ENCODE measurements around the gene SOBP.

The SOBP gene

DNA sequence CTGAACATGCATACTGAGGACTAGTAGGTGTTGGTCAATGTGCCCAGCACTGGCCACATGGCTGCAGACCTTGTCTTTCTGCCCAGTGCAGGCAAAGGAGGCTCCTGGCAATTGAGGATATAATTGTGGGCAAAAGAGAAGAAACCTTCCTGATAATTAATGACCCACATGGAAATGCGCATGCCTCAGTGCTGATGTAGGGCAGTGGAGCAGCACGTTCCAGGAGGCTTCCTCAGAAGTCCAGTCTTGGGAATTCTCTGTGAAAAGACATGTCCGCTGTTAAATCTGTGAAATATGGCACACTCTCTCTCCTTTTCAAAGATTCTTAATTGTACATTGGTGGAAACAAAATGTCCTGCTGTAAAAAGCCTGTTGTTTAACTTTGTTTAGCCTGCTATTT lies 34.7 kb downstream of the SOBP start:
- H3K4me3 ChIP-seq (ENCODE audit: low read length) = no peak overlapping the region
- TF ChIP-seq ZNF274 (IDR thresholded peaks at IDR 0.05; ENCODE audit: low read depth, low read length) = no peak

DNA sequence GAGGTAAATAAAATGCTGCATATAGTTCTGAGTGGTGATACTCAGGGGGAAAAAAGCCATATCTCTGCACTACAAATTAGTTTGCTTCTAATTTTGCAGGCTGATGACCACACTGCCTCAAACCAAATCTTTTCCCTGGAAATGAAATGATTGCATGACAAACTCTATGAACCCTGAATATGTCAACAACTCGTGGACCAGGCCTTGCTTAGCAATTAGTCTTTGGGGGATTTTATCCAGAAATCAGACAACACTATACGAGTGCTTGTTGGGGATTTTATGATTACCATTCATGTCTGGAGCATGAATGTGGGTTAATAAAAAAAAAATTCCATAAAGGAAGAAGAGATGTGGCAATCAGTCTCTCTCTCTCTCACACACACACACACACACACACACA lies 42.0 kb downstream of the SOBP start:
- H3K4me3 ChIP-seq (ENCODE audit: low read length) = no peak overlapping the region
- TF ChIP-seq ZNF274 (IDR thresholded peaks at IDR 0.05; ENCODE audit: low read depth, low read length) = no peak

DNA sequence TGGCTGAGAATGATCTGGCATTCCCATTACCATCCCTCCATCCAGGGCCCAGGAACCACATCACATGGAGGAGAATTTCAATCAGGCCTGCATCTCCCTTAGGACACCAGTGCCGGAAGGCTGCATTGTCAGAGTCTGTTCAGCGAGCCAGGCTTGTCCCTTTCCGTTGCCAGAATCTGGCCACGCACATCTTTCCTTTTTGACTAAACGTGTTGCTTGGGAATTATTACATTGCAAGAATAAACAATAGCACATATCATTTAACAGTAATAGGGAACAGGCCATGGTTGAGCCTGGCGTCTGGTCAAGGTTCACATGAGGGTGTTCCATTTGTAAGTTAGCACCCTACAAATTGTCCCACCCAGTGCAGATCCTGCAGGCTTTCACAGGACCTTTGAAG lies 42.8 kb downstream of the SOBP start:
- no peak overlapping the region for H3K4me3 ChIP-seq (ENCODE audit: low read length)
- no peak for TF ChIP-seq ZNF274 (IDR thresholded peaks at IDR 0.05; ENCODE audit: low read depth, low read length)

DNA sequence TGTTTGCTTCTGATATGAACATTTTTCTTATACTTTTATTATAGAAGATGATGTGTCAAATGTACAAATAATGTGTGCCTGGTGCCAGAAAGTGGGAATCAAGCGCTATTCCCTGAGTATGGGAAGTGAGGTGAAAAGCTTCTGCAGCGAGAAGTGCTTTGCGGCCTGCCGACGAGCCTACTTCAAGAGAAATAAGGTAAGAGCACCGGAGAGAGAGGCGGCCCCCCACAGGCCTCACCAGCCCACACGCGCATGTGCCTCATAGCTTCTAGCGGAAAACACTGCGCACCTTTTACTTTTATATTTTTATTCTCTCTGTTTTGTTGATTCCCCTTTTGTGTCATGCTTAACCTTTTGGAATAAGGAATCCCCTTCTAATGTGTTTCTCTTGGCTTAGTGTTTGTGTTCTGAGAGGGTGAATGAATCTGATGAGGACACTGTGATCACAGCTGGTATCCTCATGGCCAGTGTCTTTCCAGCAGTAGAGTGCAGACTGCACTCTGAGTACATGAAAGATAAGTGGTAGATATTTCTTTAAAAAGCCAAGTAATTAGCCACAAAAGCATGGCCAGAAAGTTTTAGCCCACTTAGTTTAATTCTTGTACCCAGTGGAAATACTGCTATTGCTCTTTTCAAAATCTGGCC lies 43.6 kb downstream of the SOBP start:
- no peak overlapping the region for H3K4me3 ChIP-seq (ENCODE audit: low read length)
- no peak for TF ChIP-seq ZNF274 (IDR thresholded peaks at IDR 0.05; ENCODE audit: low read depth, low read length)

DNA sequence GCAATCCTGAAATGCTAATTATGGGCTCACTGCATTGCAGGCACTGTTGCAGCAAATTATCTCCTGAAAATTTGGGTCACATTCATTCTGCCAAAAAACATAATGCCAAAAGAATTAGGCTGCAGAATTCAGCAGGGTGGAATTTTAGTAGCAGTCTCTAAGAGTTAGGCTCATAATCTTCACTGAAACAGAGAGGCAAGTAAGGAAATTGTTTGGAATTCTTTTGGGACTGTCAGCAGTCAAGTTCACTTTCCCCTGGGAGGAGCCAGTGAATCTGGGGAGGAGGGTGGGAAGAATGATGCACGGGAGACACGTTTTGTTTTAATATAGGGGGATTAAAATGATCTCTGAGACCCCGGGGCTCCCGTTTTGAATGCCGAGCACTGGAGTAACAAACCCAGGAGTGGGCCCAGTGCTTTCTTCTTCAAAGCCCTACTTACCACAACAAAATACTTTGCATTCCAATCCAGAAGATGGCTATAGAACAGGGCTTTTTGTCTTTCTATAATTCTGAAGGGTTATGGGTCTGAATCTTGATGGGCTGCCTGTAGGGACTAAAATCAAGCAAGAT lies 44.7 kb downstream of the SOBP start:
- TF ChIP-seq ZNF274 (IDR thresholded peaks at IDR 0.05; ENCODE audit: low read depth, low read length) = no peak
- H3K4me3 ChIP-seq (ENCODE audit: low read length) = no peak overlapping the region

DNA sequence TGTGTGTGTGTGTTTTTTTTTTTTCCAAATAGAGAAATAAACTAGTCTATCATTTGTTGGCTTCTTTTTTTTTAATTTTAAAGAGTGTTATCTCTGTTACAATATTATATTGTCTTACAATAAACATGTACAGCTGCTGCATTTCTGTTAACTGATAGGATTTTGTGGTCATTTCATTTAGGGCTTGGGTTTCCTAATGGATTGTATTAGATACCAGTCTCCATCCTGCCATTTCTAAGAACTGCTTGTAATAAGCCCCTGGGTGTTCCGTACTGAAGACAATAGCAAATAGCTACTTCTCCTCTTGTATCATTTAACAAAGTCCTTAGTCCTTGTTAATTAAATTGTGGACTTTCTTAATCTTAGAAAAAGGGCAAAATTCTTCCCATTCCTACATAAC lies 45.7 kb downstream of the SOBP start:
- no peak overlapping the region for H3K4me3 ChIP-seq (ENCODE audit: low read length)

DNA sequence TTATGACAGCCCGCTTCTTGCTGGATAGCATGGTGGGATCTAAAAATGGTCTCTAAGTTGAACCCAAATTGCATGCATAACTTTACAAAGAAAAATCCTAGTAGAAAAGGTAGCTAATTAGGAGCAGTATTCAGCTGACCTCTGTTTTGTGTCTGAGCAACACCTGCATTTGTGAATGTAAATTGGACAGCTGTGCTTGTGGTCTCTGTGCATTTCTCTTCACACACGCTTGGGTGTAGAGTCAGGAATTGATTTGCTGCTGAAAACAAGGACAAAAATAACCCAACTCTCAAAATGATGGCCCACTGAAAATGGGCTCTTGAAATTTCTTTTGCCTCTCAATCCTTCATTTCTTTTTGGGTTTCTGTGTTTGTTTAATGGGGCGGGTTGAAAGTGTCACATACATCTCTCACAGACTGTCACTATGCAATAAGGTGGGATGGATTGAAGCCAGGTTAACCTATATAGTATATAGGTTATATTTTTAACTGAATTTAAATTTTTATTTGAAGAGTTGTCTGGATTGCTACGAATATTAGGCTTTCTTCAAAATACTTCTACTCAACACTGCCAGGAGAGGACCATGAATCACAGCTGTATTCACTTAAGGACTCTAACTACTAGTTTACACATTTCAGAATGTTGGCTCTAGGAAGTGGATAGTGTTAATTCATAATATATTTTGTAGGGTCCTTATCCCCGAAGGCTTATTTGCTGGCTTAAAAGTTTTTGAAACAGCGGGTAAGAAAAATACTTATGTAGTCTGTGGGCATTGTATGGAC lies 46.5 kb downstream of the SOBP start:
- TF ChIP-seq ZNF274 (IDR thresholded peaks at IDR 0.05; ENCODE audit: low read depth, low read length) = no peak
- no peak overlapping the region for H3K4me3 ChIP-seq (ENCODE audit: low read length)

More for the DNA sequence above, 45.7 kb downstream of the SOBP start:
- no peak for TF ChIP-seq ZNF274 (IDR thresholded peaks at IDR 0.05; ENCODE audit: low read depth, low read length)

DNA sequence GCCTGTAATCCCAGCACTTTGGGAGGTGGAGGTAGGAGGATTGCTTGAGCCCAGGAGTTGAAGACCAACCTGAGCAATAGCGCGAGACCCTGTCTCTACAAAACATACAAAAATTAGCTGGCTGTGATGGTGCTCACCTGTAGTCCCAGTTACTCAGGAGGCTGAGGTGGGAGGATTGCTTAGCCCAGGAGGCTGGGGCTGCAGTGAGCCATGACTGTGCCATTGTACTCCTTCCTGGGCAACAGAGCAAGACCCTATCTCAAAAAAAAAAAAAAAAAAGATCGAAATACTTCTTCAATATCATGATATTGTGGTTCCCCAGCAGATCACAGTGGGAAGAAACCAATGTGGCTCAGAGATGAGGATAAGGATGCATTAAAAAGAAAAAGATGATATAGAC lies 47.6 kb downstream of the SOBP start:
- H3K4me3 ChIP-seq (ENCODE audit: low read length) = no peak overlapping the region
- no peak for TF ChIP-seq ZNF274 (IDR thresholded peaks at IDR 0.05; ENCODE audit: low read depth, low read length)

DNA sequence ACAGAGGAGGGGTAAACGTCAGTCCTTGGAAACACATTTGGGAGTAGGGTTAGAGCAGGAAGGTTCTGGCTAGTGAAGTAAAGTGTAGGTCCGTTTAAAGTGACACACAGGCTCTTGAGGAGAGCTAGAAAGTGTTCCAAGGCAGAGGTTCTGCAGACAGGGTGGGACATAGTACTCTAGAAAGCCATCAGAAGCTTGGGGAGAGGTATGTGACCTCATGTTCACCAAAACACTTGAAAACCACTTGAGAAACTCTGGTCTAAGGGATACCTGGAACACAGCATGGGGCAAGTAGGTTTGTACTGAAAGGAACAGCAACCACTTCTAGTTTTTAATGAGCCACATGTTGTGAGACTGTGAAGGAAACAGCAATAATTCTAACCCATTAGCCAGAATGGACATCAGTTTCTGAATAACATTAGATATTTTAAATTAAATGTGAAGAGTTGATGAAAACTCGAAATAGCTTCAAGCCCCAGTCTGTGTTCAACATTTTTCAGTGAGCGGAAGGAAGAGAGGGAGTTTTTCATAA lies 49.0 kb downstream of the SOBP start:
- H3K4me3 ChIP-seq (ENCODE audit: low read length) = no peak overlapping the region
- TF ChIP-seq ZNF274 (IDR thresholded peaks at IDR 0.05; ENCODE audit: low read depth, low read length) = no peak

DNA sequence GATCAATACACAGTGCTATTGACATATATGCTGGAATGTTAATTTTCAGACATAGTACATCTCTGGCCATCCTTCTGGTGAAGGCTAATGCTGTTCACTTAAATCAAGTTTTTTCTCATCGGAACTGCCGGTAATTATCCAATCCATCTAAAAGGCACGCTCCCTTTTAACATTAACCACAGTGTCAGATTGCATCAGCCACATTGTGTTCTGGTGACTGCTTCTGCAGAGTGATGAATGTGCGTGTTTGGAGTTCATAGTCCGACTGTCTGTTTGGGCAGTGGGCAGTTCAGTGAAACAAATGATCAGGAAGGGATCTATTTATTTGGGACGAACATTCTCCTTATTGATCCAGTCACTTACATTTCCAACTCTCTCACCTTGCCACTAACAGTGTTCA lies 49.5 kb downstream of the SOBP start:
- no peak for TF ChIP-seq ZNF274 (IDR thresholded peaks at IDR 0.05; ENCODE audit: low read depth, low read length)
- H3K4me3 ChIP-seq (ENCODE audit: low read length) = no peak overlapping the region

DNA sequence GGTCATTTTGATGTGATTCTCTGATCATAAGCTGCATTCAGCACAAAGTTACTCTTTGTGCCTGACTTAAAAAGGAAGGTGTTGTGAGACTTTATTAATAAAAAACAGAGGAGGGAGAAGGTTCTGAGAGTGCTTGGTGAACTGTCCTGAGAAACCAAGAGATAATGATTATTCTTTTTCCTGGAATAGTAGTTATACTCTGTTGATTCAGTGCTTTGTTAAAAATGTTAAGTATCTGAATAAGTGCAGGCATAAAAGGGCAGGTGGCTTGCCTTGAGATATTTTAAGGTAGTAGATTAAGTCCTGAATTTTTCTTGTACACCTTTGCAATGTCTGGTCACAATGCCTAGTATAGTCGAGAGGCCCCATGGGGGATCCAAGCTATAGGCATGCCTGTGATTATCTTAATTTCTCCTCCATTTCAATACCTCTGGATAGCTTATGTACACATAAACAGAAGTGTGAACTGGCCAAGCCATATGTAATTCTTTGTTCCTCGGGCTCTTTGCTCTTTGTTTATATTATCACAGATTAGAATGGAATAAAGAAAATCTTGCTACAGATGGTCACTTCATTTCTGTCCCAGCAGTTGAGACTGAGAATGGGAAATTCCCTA lies 50.0 kb downstream of the SOBP start:
- TF ChIP-seq ZNF274 (IDR thresholded peaks at IDR 0.05; ENCODE audit: low read depth, low read length) = no peak
- no peak overlapping the region for H3K4me3 ChIP-seq (ENCODE audit: low read length)

DNA sequence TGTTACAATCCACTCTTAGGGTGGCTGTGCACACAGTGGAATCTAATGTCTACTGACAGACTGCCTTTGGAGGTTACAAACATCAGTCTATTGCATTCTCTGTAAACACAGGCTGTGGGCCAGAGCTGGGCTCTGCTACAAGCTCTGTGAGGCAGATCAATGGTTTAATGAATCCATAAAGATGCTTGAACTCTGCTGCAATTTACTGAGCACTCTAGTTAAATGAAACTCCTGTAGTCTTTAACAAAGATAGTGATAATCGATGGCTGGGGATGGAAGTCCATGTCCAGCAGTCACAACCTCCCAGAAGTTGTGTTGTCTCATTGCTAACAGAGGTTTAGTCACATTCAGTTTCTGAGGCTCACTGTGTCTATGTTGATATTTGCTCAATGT lies 50.5 kb downstream of the SOBP start:
- no peak for TF ChIP-seq ZNF274 (IDR thresholded peaks at IDR 0.05; ENCODE audit: low read depth, low read length)
- H3K4me3 ChIP-seq (ENCODE audit: low read length) = no peak overlapping the region

DNA sequence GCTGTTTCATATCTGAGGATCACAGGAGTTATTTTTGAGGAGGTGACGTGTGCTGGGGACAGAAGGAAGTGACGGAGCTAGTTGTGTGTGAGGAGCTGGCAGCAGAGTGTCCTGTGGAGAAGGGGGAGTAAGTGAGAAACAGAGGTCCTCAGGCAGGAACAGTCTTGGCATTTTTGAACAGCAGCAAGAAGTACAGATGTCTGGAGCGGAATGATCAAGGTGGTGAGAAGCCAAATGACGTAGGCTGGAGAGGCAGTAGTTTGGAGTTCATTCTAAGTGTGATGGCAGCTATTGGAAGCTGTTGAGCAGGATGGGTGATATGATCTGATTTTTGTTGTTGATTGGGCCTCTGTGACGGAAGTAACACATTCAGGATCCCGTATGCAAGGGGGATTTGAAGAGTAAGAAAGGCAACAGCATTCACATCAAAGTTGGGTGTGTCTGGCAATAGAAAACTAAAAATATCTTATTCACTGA lies 52.3 kb downstream of the SOBP start:
- no peak for TF ChIP-seq ZNF274 (IDR thresholded peaks at IDR 0.05; ENCODE audit: low read depth, low read length)

DNA sequence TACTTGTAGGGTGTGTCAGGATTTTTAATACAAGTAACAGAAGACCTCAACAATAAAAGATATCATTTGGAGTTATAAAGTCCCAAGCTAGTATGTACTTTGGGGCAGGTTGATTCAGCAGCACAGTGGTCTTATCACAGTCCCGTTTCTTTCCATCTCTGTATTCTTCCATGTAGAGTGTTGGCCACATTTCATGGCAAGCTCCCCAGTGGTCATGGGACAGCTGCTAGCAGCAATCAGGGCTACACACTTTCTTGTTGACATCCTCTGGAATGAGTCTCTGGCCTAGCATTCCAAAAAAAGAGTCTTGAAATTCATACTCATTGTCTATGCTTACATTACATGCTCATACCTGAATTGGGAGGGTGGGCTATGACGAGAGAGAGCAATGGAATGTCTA lies 53.2 kb downstream of the SOBP start:
- no peak for TF ChIP-seq ZNF274 (IDR thresholded peaks at IDR 0.05; ENCODE audit: low read depth, low read length)
- H3K4me3 ChIP-seq (ENCODE audit: low read length) = no peak overlapping the region

More for the DNA sequence above, 52.3 kb downstream of the SOBP start:
- H3K4me3 ChIP-seq (ENCODE audit: low read length) = no peak overlapping the region

Data from GM08714 (cell line).